Measurements from ENCODE around the gene SPNS3.
A peak's percentile ranks its signal among the peaks of the same experiment; 100 is the strongest.

SPNS3 gene

GRCh38 chr17:4518901-4519300 lies 85.2 kb downstream of the SPNS3 start:
- peaks cover 24% of the 10 kb centered on the region for H3K4me1 ChIP-seq (ENCODE audit: insufficient read depth, low read length, severe bottlenecking)
- no peak overlapping the region for H3K4me3 ChIP-seq (ENCODE audit: low read depth, low read length, poor library complexity, severe bottlenecking)
- no peaks in the 10 kb centered on the region for H3K36me3 ChIP-seq (ENCODE audit: insufficient read depth, low read length)
- H3K9me3 ChIP-seq (ENCODE audit: low read length) = no peaks in the 10 kb centered on the region
- H3K79me2 ChIP-seq (ENCODE audit: insufficient read depth, low read length) = no peaks in the 10 kb centered on the region
- H3K27me3 ChIP-seq (ENCODE audit: insufficient read depth, low read length) = no peaks in the 10 kb centered on the region
- peak overlapping the region; percentile 15 for H3K4me2 ChIP-seq (ENCODE audit: low read length)
- no peak overlapping the region for H3K27ac ChIP-seq (ENCODE audit: low read depth, low read length, poor library complexity, severe bottlenecking)
- H3F3A ChIP-seq (ENCODE audit: insufficient read depth, low read length) = no peaks in the 10 kb centered on the region
- H3K9me2 ChIP-seq (ENCODE audit: low read depth, low read length) = no peaks in the 10 kb centered on the region
- H4K20me1 ChIP-seq (ENCODE audit: insufficient read depth, low read length) = no peaks in the 10 kb centered on the region
- no peak overlapping the region for H3K9ac ChIP-seq (ENCODE audit: low read length)
- TF ChIP-seq CTCF (IDR thresholded peaks at IDR 0.05; ENCODE audit: low read length) (no peak), EZH2 (IDR thresholded peaks at IDR 0.05; ENCODE audit: borderline replicate concordance, low read length) (no peak)
- no peak overlapping the region for H2AFZ ChIP-seq (ENCODE audit: low read length)

- TF ChIP-seq CTCF (IDR thresholded peaks at IDR 0.05; ENCODE audit: low read length) (no peak), EZH2 (IDR thresholded peaks at IDR 0.05; ENCODE audit: borderline replicate concordance, low read length) (no peak)
- no peak overlapping the region for H3K4me2 ChIP-seq (ENCODE audit: low read length)
- peaks cover 28% of the 10 kb centered on the region for H3K4me1 ChIP-seq (ENCODE audit: insufficient read depth, low read length, severe bottlenecking)
Measured at GRCh38 chr17:4519361-4519788, 85.6 kb downstream of the SPNS3 start.

GRCh38 chr17:4520060-4520893 lies 86.5 kb downstream of the SPNS3 start:
- Histone ChIP-seq H3K4me2 (ENCODE audit: low read length) (no peak overlapping the region), H3F3A (ENCODE audit: insufficient read depth, low read length) (no peaks in the 10 kb centered on the region), H3K27ac (ENCODE audit: low read depth, low read length, poor library complexity, severe bottlenecking) (no peak overlapping the region), H3K9me2 (ENCODE audit: low read depth, low read length) (no peaks in the 10 kb centered on the region), H3K9me3 (ENCODE audit: low read length) (no peaks in the 10 kb centered on the region), H3K79me2 (ENCODE audit: insufficient read depth, low read length) (no peaks in the 10 kb centered on the region), H3K4me1 (ENCODE audit: insufficient read depth, low read length, severe bottlenecking) (peaks cover 28% of the 10 kb centered on the region), H3K9ac (ENCODE audit: low read length) (no peak overlapping the region), H2AFZ (ENCODE audit: low read length) (no peak overlapping the region), H3K27me3 (ENCODE audit: insufficient read depth, low read length) (no peaks in the 10 kb centered on the region), H3K4me3 (ENCODE audit: low read depth, low read length, poor library complexity, severe bottlenecking) (no peak overlapping the region), H3K36me3 (ENCODE audit: insufficient read depth, low read length) (no peaks in the 10 kb centered on the region), H4K20me1 (ENCODE audit: insufficient read depth, low read length) (no peaks in the 10 kb centered on the region)
- no peak for TF ChIP-seq CTCF (IDR thresholded peaks at IDR 0.05; ENCODE audit: low read length)
- no peak for TF ChIP-seq EZH2 (IDR thresholded peaks at IDR 0.05; ENCODE audit: borderline replicate concordance, low read length)

More at GRCh38 chr17:4519361-4519788, 85.6 kb downstream of the SPNS3 start:
- no peaks in the 10 kb centered on the region for H3K27me3 ChIP-seq (ENCODE audit: insufficient read depth, low read length)
- no peaks in the 10 kb centered on the region for H3F3A ChIP-seq (ENCODE audit: insufficient read depth, low read length)
- H3K9me3 ChIP-seq (ENCODE audit: low read length) = no peaks in the 10 kb centered on the region
- no peaks in the 10 kb centered on the region for H3K79me2 ChIP-seq (ENCODE audit: insufficient read depth, low read length)
- H4K20me1 ChIP-seq (ENCODE audit: insufficient read depth, low read length) = no peaks in the 10 kb centered on the region
- no peaks in the 10 kb centered on the region for H3K36me3 ChIP-seq (ENCODE audit: insufficient read depth, low read length)
- no peak overlapping the region for H3K9ac ChIP-seq (ENCODE audit: low read length)
- no peak overlapping the region for H3K27ac ChIP-seq (ENCODE audit: low read depth, low read length, poor library complexity, severe bottlenecking)
- no peak overlapping the region for H3K4me3 ChIP-seq (ENCODE audit: low read depth, low read length, poor library complexity, severe bottlenecking)
- H3K9me2 ChIP-seq (ENCODE audit: low read depth, low read length) = no peaks in the 10 kb centered on the region
- H2AFZ ChIP-seq (ENCODE audit: low read length) = no peak overlapping the region

All from OCI-LY1 (cell line).